GM12801 (cell line): ENCODE results near the gene PAOX.

ENCODE experiments used
- TF ChIP-seq, protein P1 (sequence below): IDR thresholded peaks from one replicate; pipeline ENCODE4 v1.5.1; 2011; ENCODE audit warnings: control low read depth; ENCODE audit not compliant: insufficient read length; ENCODE audit errors: extremely low read depth

PAOX gene

GRCh38 chr10:133356549-133357284 is 22.3 kb upstream of the PAOX start:
- TF ChIP-seq, protein P1, sequence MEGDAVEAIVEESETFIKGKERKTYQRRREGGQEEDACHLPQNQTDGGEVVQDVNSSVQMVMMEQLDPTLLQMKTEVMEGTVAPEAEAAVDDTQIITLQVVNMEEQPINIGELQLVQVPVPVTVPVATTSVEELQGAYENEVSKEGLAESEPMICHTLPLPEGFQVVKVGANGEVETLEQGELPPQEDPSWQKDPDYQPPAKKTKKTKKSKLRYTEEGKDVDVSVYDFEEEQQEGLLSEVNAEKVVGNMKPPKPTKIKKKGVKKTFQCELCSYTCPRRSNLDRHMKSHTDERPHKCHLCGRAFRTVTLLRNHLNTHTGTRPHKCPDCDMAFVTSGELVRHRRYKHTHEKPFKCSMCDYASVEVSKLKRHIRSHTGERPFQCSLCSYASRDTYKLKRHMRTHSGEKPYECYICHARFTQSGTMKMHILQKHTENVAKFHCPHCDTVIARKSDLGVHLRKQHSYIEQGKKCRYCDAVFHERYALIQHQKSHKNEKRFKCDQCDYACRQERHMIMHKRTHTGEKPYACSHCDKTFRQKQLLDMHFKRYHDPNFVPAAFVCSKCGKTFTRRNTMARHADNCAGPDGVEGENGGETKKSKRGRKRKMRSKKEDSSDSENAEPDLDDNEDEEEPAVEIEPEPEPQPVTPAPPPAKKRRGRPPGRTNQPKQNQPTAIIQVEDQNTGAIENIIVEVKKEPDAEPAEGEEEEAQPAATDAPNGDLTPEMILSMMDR = no peak

DNA sequence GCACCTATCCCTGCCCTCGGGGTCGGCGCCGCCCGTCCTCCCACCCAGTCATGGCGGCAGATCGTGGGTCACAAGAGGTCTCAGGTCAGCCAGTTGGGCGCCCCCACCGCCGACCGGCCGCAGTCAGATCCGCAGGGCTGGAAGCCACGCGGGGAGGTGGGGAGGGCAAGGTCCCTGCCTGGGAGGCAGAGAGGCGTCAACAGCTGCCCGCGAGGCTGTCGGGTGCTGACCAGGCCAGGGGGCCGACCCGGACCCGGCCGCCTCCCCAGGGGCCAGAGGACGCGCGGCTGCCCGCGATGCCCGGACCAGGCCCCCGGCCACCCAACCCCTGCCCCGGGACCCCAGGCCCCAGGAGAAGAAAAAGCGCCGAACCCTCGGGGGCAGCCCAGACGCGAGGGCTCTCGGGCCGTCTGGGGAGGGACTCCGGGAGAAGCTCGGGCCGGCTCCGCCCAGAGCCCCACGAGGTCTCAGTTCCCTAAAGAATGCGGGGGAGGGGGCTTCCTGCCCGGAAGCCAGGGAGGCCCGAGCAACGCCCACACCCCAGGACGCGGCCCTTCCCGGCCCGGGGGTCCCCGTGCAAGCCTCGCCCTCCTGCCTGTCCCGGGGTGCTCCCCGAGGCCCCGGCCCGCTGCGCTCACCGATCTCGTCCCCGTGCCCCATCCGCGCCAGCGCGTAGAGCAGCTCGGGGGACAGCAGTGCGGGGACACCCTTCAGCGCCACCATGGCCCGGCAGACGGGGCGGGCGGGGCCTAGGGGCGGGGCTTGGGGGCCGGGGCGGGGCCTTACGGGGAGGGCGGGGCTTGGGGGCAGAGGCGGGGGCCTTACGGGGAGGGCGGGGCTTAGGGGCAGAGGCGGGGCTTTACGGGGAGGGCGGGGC is 21.5 kb upstream of the PAOX start, which contains the start of gene FUOM:
Gene FUOM (minus strand): TSS at position 735 of the 877 bp plus-strand sequence. CDS start 12 bp downstream, at position 723.
- TF ChIP-seq, protein P1 = no peak

GRCh38 chr10:133358162-133358924 is 20.7 kb upstream of the PAOX start:
- TF ChIP-seq, protein P1 = no peak

GRCh38 chr10:133358925-133359310 is 20.1 kb upstream of the PAOX start:
- TF ChIP-seq, protein P1 = no peak

DNA sequence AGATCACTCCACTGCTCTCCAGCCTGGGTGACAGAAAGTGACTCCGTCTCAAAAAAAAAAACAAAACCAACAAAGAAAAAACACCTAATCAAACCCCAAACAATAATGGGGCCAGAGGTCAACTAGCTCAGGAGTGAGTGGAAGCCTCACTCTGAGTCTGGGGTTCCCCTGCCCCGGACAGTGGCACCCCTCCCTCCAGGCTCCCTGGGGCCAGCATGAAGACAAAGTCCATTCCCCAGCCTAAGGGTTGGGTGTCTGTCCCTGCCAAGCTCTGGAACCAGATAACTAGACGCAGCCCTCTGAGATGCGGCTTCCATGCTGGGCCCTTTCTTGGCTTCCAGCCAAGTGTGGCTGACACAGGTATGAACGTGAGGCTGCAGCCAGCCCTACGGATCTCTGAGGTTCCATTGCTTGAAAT is 19.5 kb upstream of the PAOX start:
- TF ChIP-seq, protein P1 = no peak

- TF ChIP-seq, protein P1 = no peak
Measured at GRCh38 chr10:133359972-133360610, 19.0 kb upstream of the PAOX start.

GRCh38 chr10:133361227-133361626 is 17.8 kb upstream of the PAOX start:
- TF ChIP-seq, protein P1 = no peak
